GM19467 (cell line): Measurements from ENCODE around the gene FIBP.
A peak's percentile ranks its signal among the peaks of the same experiment; 100 is the strongest.

Source experiments
- ATAC-seq: cut with Tn5 transposase; IDR thresholded peaks from one replicate; pipeline ENCODE4 v1.9.1; 2021; ENCODE audit warnings: mild to moderate bottlenecking, moderate library complexity; ENCODE audit not compliant: unreplicated experiment

FIBP gene

GRCh38 chr11:65888163-65888814 is at the start of gene FIBP:
Gene FIBP (minus strand): TSS chr11:65888471. CDS start chr11:65888418, 53 bp downstream.
- ATAC-seq, result peak; percentile 40

- ATAC-seq, result no peak
Measured at GRCh38 chr11:65937766-65938165, 49.5 kb upstream of the FIBP start.

GRCh38 chr11:65934014-65934413 is 45.7 kb upstream of the FIBP start:
- no peak for ATAC-seq

GRCh38 chr11:65932558-65932919 is 44.3 kb upstream of the FIBP start:
- ATAC-seq, result no peak

DNA sequence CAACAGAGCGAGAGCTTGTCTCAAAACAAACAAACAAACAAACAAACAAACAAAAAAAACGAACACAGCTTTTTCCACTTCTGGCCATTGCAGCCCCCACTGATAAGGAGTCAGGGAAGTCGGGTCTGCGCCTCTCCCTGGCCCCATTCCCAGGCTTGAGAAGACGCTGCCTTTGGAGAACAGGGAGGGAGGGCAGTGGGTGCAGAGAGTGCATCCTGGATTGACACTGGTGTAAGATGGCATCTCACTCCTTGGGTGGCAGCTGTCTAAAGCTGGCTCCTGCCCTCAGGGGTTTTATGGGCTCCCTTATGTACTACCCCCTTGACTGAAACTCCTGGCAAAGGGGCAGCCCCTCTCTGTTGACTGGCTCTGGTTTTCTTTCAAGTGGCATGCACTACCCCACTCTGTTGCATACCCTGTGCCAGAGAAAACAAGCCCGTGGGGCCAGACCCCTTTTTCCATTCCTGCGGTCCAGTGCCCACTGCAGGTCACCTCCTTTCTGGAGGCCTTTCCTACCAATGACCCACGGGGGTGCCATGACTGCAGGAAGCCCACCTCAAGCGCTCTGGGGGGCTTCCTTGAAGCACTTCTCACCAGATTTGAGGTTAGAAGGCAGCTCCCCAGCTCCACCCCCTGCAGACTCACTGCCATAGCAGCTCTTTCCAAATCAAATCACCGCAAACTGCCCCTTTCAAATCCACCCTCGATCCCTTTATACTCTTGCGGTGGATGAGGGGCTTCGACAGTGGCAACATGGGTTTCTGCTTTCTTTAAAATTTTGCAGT is 43.7 kb upstream of the FIBP start:
- no peak for ATAC-seq

DNA sequence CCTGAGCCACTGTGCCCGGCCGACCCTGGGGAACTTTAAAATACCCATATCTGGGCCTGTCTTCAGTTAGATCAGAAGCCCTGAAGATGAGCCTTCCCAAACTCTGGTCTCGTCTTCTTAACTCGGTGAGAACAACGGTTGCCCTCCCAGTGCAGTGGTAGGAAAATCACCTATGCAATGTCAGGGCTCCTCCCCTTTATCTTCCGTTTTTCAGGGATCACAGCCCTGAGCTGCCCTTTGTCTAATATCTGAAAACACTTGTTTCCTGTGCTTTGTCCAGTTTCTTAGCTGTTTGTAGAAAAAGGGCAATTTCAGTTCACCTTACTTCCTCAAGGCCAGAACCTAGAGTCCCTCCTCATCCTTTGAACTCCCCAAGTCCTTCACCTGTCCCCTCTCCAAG is 40.4 kb upstream of the FIBP start:
- no peak for ATAC-seq

- ATAC-seq, result peak; percentile 61
Measured at GRCh38 chr11:65927904-65928397, 39.7 kb upstream of the FIBP start.

- no peak for ATAC-seq
Measured at GRCh38 chr11:65925397-65925796, 37.1 kb upstream of the FIBP start.

- no peak for ATAC-seq
Measured at GRCh38 chr11:65922565-65922964, 34.3 kb upstream of the FIBP start.

DNA sequence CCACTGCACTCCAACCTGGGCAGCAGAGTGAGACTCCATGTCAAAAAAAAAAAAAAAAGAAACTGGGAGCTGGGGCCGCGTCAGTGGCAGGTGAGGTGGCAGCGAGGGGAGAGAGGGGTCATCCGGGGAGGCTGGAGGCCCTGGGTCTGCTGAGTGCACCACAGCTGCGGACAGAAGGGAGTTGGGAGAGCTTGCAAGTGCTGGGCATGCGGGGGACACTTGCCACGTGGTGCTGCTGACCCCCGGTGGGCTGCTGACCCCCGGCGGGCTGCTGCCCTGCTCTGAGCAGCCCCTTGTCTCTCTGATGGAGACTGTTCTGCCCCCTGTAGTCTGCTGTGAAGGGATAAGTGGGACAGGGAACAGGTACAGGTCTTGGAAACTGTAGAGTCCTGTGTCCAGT is 33.6 kb upstream of the FIBP start:
- no peak for ATAC-seq

DNA sequence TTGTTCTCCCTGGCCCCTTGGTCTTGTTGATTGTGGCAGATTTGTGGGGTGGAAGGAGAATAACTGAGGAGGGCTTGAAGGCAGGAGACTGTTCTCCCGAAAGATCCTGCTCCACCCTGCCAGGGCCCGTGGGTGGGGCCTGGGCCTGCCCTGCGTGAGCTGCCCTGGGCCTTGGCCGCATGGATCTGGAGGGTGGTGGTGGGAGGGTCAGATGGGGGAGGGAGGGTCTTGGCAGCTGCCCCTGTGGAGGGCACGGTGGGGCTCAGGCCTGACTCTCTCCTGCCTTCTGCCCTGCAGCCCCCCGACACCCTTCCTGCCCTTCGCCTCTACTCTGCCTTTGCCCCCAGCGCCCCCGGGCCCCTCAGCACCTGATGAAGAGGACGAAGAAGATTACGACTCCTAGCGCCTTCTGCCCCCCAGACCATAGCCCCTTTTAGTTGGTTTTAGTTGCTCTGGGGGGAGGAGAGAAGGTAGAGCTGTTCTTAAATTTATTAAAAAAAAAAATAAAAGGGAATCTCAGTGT is 32.8 kb upstream of the FIBP start:
- ATAC-seq, result no peak

- ATAC-seq, result no peak
Measured at GRCh38 chr11:65920372-65920802, 32.1 kb upstream of the FIBP start.

GRCh38 chr11:65919573-65920371 is 31.5 kb upstream of the FIBP start:
- ATAC-seq, result peak; percentile 29

- ATAC-seq, result peak; percentile 77
Measured at GRCh38 chr11:65919141-65919572, 30.9 kb upstream of the FIBP start, which contains the start of gene DRAP1. Gene DRAP1 (plus strand): TSS chr11:65919426. CDS start chr11:65919502, 76 bp downstream.

DNA sequence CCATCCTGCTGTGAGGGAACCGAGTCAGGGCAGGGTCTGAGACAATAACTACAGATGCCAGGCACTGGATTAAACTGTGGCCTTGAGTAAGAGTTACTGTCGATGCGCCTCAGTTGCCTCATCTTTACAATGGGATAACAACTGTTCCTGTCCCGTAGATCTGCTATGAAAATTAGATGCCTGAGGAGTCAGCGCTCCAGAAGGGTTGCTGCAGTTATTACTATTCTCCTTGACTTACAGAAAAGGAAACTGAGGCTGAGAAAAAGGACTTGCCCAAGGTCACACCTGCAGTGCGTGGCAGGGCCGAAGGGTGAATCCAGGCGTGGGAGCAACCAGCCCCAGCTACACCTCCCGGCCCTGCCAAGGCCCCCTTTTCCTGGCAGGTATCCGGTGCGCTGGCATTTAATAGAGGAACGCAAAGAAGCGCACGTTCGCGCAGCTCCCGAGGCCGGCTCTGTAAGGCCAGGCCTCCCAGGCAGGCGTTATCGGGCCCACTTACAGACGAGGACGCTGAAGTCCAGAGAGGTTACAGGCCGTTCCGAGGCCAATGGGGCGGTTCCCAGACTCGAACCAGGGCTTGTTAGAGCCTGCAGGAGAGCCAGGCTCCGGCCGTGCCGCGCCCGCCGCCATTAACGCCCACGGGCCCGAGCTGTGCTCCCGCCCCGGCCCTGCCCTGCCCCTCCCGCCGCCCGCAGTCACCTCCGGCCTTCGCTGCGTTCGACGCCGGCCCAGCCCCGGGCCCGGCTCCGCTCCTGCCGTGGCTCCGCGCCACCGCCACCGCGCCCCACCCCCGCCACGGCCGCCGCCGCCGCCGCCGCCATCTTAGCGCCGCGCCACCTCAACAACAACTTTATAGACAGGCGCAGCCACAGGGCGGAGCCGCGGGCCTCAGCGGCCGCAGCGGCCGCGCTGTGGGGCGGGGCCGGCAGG is 30.2 kb upstream of the FIBP start, which contains the start of gene C11orf68:
Gene C11orf68 (minus strand): TSS at position 852 of the 930 bp plus-strand sequence. CDS start 31 bp downstream, at position 821.
- ATAC-seq, result peak; percentile 26

GRCh38 chr11:65917434-65918210 is 29.4 kb upstream of the FIBP start:
- ATAC-seq, result no peak

DNA sequence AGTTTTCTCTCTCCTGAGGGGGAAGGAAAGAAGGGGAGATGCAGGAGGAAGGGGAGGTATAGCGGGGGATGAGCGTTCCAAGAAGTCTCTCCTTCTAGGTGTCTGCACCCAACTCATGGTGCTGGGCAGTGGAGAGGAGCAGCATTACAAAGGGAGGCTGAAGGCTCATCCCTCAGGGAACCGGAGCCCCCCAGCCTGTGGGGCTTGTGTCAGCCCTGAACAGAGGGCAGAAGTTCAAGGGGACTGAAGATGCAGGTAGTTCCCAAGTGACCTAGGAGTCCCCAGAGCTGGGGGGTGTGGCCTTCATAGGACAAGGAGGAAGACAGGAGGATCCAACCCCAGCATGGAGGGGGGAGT is 28.8 kb upstream of the FIBP start:
- no peak for ATAC-seq

DNA sequence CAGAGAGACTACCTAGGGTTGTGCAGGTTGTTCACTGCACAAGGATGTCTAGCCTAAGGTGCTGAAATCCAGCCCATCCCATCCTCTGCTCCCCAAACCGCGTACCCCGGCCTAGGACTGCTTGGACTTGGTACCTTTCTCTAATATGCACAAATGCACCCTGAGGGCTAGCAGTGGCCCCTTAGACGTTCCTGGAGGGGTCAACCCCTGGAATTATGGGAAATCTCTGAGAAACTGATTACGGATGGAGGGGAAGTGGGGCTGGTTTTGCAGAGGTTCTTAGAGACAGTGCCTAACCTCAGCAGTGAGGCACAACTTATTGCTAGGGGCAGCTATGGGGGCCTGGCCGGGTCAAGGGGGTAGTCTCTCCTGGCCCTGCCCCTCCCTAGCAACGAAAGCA is 28.1 kb upstream of the FIBP start:
- ATAC-seq, result no peak

- ATAC-seq, result no peak
Measured at GRCh38 chr11:65915821-65916251, 27.6 kb upstream of the FIBP start.
